Testis (tissue), 3 donors: ENCODE results near the gene SMYD3. TPM values are rescaled to one million over a fixed set of nuclear protein-coding genes. Genes with fewer than 3 reads are reported as not detected.

ENCODE experiments used
- DNase-seq: peaks from one replicate; pipeline ENCODE4 v3.0.0-alpha.2; 2019
- H3K27ac ChIP-seq, 2 donors: fragments of 200-600 bp; sonication (generic); one replicate each; pipeline ENCODE4 v1.5.1; 2019
- H3K27me3 ChIP-seq: fragments of 200-600 bp; sonication (generic); one replicate; pipeline ENCODE4 v1.5.1; 2019
- H3K36me3 ChIP-seq: fragments of 200-600 bp; sonication (generic); one replicate; pipeline ENCODE4 v1.5.1; 2017; ENCODE audit warnings: low read depth; ENCODE audit errors: missing control alignments
- H3K4me1 ChIP-seq: fragments of 200-600 bp; sonication (generic); one replicate; pipeline ENCODE4 v1.5.1; 2019
- H3K4me3 ChIP-seq, 2 donors: fragments of 200-600 bp; sonication (generic); one replicate each; pipeline ENCODE4 v1.5.1; 2017 to 2019
- H3K9me3 ChIP-seq: fragments of 200-600 bp; sonication (generic); one replicate; pipeline ENCODE4 v1.5.1; 2017
- CTCF ChIP-seq, 3 experiments: fragments of 450-650 bp in 2 of 3; fragments of 200-600 bp in 1 of 3; sonication (generic) in 1 of 3; IDR thresholded peaks; one replicate each; pipeline ENCODE4 v1.5.1; 2016 to 2019; ENCODE audit warnings: antibody characterized with exemption in 3 of 3, mild to moderate bottlenecking in 2 of 3, moderate library complexity in 1 of 3
- POLR2A ChIP-seq: fragments of 450-650 bp; IDR thresholded peaks from one replicate; pipeline ENCODE4 v1.6.1; 2017; ENCODE audit warnings: antibody characterized with exemption, mild to moderate bottlenecking, moderate library complexity
- WGBS, 2 donors: methylation state at CpG; one replicate each; pipeline ENCODE4 v1.1.5; 2018; 5-methylcytosine and 5-hydroxymethylcytosine counted together
- intact Hi-C: fragments of 100-400 bp; cut with DNase I; formaldehyde crosslinking; loops from one replicate; pipeline ENCODE4 v1.15.1; 2023; ENCODE audit warnings: low total_unique reads
- polyA plus RNA-seq: library from polyadenylated mRNA; stranded (reverse); fragments of 350-450 nt; fragmentation: Illumina TruSeq; extraction: RNeasy Lipid Tissue Mini Kit (QIAGEN cat#74804); gene quantifications from one replicate; pipeline ENCODE4 v1.2.3, GENCODE V29; 2014; ENCODE audit warnings: low read depth, low replicate concordance; ENCODE audit not compliant: insufficient read depth
- total RNA-seq, 2 donors: library from RNA; depleted of rRNA; stranded (reverse); fragments of >200 nt; gene quantifications; one replicate each; pipeline ENCODE4 v1.2.3, GENCODE V29; 2016

The SMYD3 gene
- total and polyA plus RNA-seq, 3 donors from 2014 or later, result 23.0 to 38.8 (median 38.7) TPM

GRCh38 chr1:246065592-246065991 is 441.5 kb downstream of the SMYD3 start:
- Histone ChIP-seq H3K36me3 (no peaks in the 10 kb centered on the region), H3K27ac (no peak overlapping the region), H3K9me3 (no peaks in the 10 kb centered on the region), H3K27me3 (no peaks in the 10 kb centered on the region), H3K4me3 (no peak overlapping the region), H3K4me1 (no peaks in the 10 kb centered on the region)
- intact Hi-C loops, result no loop called here
- WGBS, 2 donors, result 95 to 96% methylated on average over 3 of the region's 3 CpGs
- no peak for DNase-seq
- no peak for TF ChIP-seq POLR2A

- Histone ChIP-seq H3K4me1 (no peaks in the 10 kb centered on the region), H3K27me3 (no peaks in the 10 kb centered on the region), H3K9me3 (no peaks in the 10 kb centered on the region), H3K27ac (no peak overlapping the region), H3K4me3 (no peak overlapping the region), H3K36me3 (no peaks in the 10 kb centered on the region)
- TF ChIP-seq CTCF (IDR thresholded peaks at IDR 0.05), result no peak
- WGBS, 2 donors, result 77 to 87% methylated on average over 3 of the region's 3 CpGs
- intact Hi-C loops, result no loop called here
- DNase-seq, result no peak
Measured at GRCh38 chr1:246064891-246065290, 442.2 kb downstream of the SMYD3 start.

- TF ChIP-seq POLR2A, result no peak
- TF ChIP-seq CTCF (IDR thresholded peaks at IDR 0.05), result no peak
- Histone ChIP-seq H3K27me3 (no peaks in the 10 kb centered on the region), H3K4me3 (no peak overlapping the region), H3K27ac (no peak overlapping the region), H3K4me1 (no peaks in the 10 kb centered on the region), H3K9me3 (no peaks in the 10 kb centered on the region), H3K36me3 (no peaks in the 10 kb centered on the region)
- intact Hi-C loops, result no loop called here
- DNase-seq, result no peak
- WGBS, 2 donors, result 79 to 86% methylated on average over 5 of the region's 5 CpGs
Measured at GRCh38 chr1:246063013-246063616, 444.0 kb downstream of the SMYD3 start.

GRCh38 chr1:246058466-246058865 is 448.6 kb downstream of the SMYD3 start:
- 79 to 81% methylated on average over 3 of the region's 3 CpGs for WGBS, 2 donors
- Histone ChIP-seq H3K36me3 (no peaks in the 10 kb centered on the region), H3K27me3 (no peaks in the 10 kb centered on the region), H3K27ac (no peak overlapping the region), H3K9me3 (no peaks in the 10 kb centered on the region), H3K4me1 (no peaks in the 10 kb centered on the region), H3K4me3 (no peak overlapping the region)
- DNase-seq, result no peak
- TF ChIP-seq CTCF (IDR thresholded peaks at IDR 0.05) (no peak), POLR2A (no peak)
- intact Hi-C loops, result no loop called here

GRCh38 chr1:246052603-246053002 is 454.5 kb downstream of the SMYD3 start:
- intact Hi-C loops, result no loop called here
- 95 to 96% methylated on average over 2 of the region's 2 CpGs for WGBS, 2 donors
- no peak for TF ChIP-seq CTCF (IDR thresholded peaks at IDR 0.05)
- TF ChIP-seq POLR2A, result no peak
- H3K27me3 ChIP-seq, result no peaks in the 10 kb centered on the region
- no peak for DNase-seq
- H3K27ac ChIP-seq, result no peak overlapping the region
- no peaks in the 10 kb centered on the region for H3K36me3 ChIP-seq
- H3K9me3 ChIP-seq, result no peaks in the 10 kb centered on the region
- no peak overlapping the region for H3K4me3 ChIP-seq
- H3K4me1 ChIP-seq, result no peaks in the 10 kb centered on the region
